ENCODE measurements around the gene ULK2.

ULK2 gene

DNA sequence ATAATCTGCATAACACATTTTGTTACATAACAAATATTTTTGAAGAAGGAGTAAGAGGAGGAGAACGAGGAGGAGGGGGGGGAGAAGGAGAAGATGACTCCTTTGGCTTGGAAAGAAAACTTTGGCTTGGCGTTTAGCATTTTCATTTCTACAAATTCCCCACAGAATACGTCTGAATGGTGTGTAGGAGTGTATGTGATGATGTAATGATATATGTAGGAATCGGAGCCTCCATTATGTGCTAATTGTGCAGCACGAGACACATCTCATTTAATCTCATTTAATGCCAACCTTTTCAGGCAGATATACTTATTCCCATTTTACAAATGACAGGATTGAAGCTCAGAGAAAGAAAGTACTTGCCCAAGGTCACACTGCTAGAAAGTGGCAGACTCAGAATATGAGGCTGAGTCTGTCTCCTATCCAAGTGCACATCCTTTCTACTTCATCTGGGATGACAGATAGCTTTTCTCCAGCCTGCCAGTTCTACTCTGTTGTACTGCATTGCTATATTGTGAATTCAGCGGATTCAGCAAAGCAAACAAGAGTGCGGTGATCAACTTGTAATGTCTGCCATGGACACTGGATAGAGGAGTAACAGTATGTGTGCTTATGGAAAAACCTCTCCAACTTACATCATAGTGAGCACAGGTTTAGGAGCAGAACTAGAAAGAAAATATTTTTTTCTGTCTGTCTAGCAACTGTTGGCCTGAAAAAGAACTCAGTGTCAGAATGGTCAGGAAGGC is 140.9 kb downstream of the ULK2 start:
- DNase-seq (ENCODE audit: low read depth in 3 of 3): no peak

DNA sequence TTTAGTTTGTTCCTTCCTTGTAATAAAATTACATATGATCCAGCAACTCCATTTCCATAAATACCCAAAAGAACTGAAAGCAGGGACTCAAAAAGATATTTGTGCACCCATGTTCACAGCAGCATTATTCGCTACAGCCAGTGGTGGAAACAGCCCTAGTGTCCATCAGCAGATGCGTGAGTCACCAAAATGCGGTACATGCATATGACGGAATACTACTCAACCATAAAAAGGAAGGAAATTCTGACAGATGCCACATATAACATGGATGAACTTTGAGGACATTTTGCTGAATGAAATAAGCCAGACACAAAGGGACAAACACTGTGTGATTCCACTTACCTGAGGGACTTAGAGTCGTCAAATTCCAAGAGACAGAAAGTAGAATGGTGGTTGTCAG is 142.2 kb downstream of the ULK2 start:
- no peak for DNase-seq (ENCODE audit: low read depth in 3 of 3)

DNA sequence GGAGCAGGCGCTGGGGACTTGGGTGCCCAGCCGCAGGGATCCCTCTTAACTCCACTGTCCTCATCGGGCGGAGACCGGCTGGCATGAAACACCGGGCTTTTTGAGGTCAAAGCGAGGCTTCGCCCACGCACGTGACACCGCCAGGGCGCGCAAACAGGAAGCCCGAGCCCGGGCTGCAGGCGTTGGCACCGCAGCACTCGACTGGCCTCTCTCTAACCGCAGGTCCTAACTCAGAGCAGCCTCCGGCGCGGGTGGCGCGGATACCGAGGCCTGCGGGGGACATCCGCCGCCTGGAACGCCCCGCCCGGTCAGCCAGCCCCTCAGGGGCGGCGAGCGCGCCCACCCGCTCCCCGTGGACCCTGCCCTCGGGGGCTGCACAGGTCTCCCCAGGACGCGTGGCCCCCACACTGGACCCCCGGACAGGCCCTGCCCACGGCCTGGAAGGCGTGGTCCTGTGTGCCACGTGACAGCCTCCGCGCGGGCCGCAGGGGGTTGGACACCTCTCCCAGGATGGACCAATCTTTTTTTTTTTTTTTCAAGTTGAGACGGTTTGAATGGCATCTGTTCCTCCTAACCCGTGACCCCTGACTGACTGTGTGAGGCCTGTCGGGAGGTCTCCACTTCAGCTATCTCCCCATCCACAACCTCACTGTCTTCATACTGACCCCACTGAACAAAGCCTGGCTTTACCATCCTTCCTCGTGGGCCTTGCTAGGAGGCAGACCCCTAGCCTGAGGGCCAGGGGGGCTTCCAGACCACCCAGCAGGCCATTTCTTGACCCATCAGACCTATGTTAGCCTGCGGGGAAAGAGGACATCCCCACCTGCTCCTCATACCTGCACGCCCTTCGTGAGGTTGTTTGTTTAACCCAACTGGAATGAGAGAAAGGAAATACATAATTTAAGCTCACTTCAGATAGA is 143.0 kb downstream of the ULK2 start:
- DNase-seq (ENCODE audit: low read depth in 3 of 3): peak; percentile 33 to 38 (median 36)

DNA sequence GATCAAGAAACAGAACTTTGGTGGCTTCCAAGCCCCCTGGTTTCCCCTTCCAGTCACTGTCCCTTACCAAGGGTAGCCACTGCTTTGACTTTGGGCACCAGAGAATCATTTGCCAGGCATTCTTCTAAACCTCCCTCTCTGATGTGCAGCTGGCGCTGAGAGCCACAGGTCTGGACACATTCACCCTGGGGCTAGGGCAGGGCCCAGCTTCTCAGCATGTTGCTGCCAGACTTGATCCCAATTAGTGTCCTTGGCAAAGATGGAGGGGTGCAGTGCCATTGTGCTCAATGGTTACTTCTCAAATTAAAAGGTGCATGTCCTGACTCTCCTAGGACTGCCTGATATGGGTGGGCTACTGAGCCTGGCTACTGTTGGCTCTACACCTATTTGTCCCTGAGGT is 143.8 kb downstream of the ULK2 start:
- no peak for DNase-seq (ENCODE audit: low read depth in 3 of 3)
